ENCODE results near the gene HSD3B7.
"Not testable (repeated sequence)": the region's sequence is repeated elsewhere in the genome, so short reads cannot be mapped to it uniquely, and the experiment has no call there.

The HSD3B7 gene

DNA sequence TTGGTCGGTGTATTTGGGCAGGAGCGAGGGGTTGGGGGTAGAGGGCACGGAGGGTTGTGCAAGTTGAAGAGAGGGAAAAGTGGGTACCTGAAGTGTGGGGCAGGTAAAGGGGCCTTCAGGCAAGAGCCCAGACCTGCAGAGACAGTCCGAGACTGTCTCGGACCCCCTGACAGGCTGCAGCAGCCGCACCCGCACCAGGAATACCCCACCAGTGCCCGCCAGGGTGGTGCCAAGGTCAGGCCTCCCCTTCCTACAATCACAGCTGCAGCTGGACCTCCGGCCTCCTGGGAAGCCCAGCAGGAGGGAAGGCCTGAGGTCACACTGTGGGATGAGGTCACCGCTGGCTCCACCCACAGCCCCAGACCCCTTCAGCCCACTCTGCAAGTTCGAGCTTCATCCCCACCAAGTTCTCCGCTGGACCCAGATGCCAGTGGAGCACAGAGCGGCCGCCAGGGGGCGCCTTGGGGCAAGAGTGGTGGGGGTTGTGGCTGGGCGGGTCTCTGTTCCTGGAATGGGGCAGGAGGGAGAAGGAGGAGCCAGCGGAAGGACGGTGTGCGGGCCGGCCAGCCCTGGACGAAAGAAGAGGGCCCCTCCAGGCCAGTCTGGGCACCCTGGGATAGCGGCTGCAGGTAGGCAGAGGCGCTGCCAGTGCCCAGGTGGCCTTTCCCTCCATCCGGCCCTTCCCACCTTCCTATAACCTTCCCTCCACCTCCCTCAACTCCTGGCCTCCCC lies at the start of gene HSD3B7:
HSD3B7 (plus strand) TSS at position 539 of the 732 bp plus-strand sequence. CDS start 452 bp downstream, outside the sequence.
- peak; percentile 93 for DNase-seq (ENCODE audit: low spot score)
- TF ChIP-seq, protein P1, sequence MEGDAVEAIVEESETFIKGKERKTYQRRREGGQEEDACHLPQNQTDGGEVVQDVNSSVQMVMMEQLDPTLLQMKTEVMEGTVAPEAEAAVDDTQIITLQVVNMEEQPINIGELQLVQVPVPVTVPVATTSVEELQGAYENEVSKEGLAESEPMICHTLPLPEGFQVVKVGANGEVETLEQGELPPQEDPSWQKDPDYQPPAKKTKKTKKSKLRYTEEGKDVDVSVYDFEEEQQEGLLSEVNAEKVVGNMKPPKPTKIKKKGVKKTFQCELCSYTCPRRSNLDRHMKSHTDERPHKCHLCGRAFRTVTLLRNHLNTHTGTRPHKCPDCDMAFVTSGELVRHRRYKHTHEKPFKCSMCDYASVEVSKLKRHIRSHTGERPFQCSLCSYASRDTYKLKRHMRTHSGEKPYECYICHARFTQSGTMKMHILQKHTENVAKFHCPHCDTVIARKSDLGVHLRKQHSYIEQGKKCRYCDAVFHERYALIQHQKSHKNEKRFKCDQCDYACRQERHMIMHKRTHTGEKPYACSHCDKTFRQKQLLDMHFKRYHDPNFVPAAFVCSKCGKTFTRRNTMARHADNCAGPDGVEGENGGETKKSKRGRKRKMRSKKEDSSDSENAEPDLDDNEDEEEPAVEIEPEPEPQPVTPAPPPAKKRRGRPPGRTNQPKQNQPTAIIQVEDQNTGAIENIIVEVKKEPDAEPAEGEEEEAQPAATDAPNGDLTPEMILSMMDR (IDR thresholded peaks at IDR 0.05; ENCODE audit: extremely low read depth, missing control alignments): peak; percentile 83

DNA sequence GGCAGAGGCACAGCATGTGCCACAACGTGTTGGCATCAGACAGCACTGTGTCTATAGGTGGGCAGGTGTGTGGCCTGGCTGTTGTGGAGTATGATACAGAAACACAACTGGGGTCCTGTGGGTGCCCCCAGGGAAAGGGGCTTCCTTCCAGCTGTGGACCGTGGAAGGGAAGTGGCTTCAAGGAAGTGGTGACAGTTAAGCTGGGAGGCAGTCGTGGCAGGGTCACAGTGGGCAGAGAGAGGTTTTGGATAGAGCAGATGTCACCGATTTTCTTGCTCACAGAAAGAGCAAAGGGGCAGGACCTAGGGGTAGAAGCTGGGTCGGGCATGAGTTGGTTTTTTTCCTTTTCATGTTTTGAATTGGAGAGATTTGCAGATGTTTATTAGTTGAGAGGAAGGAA lies 47.3 kb upstream of the HSD3B7 start:
- no peak for DNase-seq (ENCODE audit: low spot score)
- TF ChIP-seq, protein P1 (IDR thresholded peaks at IDR 0.05; ENCODE audit: extremely low read depth, missing control alignments): no peak

DNA sequence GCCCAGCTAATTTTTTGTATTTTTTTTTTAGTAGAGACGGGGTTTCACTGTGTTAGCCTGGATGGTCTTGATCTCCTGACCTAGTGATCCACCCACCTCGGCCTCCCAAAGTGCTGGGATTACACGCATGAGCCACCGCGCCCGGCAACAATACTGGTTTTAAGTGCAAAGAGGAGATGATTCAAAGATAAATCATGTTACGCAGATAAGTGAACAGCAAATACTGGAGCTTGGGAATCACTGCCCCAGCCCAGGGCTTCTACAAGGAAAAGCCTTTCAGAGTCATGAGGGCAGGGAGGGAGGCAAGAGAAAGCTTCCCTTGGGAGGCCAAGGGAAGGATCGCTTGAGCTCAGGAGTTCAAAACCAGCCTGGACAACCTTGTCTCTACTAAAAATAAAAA lies 45.4 kb upstream of the HSD3B7 start:
- not testable (repeated sequence) for DNase-seq (ENCODE audit: low spot score)

DNA sequence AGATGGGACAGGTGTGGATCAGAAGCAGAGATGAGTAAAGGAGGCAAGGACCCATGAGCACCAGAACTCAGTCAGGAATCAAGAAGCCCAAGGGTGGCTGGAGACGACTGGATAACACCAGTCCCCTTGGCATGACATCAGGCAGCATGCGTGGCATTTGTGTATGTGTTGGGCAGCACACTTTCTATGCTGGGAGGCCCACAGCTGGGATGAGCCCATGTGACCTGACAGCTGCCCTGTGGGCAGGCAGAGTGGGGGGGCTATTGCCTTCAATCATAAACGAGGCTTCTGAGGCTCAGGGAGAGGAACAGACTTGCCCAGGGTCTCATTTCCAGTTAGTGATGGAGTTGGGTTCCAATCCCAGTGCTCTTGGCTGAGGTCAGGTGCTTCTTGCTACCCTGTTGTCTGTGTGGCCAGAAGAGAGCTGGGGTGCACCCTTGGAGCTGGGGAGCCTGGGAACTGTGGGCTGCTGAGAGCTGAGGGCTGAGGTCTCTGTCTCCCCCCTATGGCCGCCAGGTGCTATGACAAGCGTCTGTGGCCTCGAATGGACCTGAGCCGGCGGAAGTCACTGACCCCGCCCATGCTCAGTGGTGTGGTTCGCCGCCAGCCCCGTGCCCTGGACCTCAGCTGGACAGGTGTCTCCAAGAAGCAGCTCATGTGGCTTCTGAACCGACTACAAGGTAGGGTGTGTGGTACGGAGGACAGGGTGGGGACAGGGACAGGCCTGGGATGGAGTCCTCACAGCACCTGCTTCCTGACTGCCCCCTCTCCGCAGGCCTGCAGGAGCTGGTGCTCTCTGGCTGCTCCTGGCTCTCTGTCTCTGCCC lies 43.2 kb upstream of the HSD3B7 start:
- DNase-seq (ENCODE audit: low spot score): peak; percentile 91
- TF ChIP-seq, protein P1 (IDR thresholded peaks at IDR 0.05; ENCODE audit: extremely low read depth, missing control alignments): peak; percentile 80

DNA sequence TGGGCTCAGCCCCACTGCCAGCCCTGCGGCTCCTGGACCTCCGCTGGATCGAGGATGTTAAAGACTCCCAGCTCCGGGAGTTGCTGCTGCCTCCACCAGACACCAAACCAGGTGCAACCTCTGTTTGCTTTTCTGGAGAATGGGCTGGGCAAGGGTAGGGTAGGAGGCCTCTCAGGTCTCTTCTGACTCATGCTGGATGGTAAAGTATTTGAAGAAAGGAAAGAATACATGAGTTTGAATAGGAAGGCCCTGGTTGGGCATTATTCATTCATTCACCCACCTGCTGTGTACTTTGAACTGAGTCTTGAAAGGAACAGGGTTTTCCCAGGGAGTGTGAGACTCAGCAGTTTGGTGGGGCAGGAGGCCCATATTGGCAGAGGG lies 42.6 kb upstream of the HSD3B7 start:
- TF ChIP-seq, protein P1 (IDR thresholded peaks at IDR 0.05; ENCODE audit: extremely low read depth, missing control alignments): no peak
- DNase-seq (ENCODE audit: low spot score): no peak

DNA sequence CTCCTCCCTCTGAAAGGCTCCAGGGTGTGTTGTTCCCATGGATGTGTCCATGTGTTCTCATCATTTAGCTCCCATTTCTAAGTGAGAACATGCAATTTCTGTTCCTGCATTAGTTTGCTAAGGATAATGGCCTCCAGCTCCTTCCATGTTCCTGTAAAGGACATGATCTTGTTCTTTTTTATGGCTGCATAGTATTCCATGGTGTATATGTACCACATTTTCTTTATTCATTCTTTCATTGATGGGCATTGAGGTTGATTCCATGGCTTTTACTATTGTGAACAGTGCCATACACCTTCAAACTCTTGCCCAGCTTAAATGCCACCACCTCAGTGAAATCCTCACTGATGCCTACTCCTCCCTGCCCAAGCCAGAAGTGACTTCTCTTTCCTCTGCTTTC lies 40.7 kb upstream of the HSD3B7 start:
- DNase-seq (ENCODE audit: low spot score): no peak
- TF ChIP-seq, protein P1 (IDR thresholded peaks at IDR 0.05; ENCODE audit: extremely low read depth, missing control alignments): no peak

DNA sequence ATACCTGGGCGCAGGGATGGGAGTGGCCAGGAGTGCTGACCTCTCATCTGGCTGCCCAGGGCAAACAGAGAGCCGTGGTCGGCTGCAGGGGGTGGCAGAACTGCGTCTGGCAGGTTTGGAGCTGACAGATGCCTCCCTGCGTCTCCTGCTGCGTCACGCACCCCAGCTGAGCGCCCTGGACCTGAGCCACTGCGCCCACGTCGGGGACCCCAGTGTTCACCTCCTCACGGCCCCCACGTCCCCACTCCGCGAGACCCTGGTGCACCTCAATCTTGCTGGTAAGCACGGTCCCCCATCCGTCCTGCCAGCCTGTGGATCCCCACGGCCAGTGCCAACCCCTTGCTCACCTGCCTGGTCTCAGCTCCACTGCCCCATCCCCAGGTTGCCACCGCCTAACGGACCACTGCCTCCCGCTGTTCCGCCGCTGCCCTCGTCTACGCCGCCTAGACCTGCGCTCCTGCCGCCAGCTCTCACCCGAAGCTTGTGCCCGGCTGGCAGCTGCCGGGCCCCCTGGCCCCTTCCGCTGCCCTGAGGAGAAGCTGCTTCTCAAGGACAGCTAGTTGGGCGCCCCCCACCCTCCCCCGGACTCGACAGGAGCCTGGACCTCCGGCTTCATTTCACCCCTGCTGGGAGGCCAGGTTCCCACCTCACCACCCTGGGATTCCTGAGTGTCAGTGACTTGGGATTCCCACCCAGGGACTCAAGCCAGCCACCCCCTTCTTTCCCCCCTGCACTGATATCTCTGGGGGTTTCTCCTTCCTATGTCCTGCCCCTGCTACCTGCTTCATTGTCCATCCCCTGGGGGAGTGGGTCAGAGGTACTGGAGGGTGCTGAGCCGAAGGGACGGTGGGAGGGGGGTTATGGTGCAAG lies 38.1 kb upstream of the HSD3B7 start:
- no peak for DNase-seq (ENCODE audit: low spot score)
- TF ChIP-seq, protein P1 (IDR thresholded peaks at IDR 0.05; ENCODE audit: extremely low read depth, missing control alignments): no peak

Data from GM20000 (cell line).